Measurements from ENCODE around the gene KRTAP10-1. TPM values are rescaled to one million over a fixed set of nuclear protein-coding genes. Genes with fewer than 3 reads are reported as not detected.
"Not testable (repeated sequence)": the region's sequence is repeated elsewhere in the genome, so short reads cannot be mapped to it uniquely, and the experiment has no call there.

KRTAP10-1 gene
- total and polyA plus RNA-seq, 2 donors from 2014 or later = not detected

- intact Hi-C loops (cut with DNase I) = no loop called here
- FAIRE-seq (no peak), DNase-seq (no peak)
- Histone ChIP-seq H3K9me3 (ENCODE audit: control insufficient read depth in 2 of 3, insufficient read depth in 1 of 3, low read length in 3 of 3) (no peaks in the 10 kb centered on the region), H3K27ac (ENCODE audit: low read depth in 2 of 2, low read length in 2 of 2) (no peak overlapping the region), H3K4me3 (ENCODE audit: low read length in 3 of 3) (no peak overlapping the region), H3K4me1 (ENCODE audit: control insufficient read depth in 2 of 3, insufficient read depth in 2 of 3, low read depth in 1 of 3, low read length in 3 of 3) (no peaks in the 10 kb centered on the region), H3K9ac (ENCODE audit: low read length in 3 of 3) (no peak overlapping the region), H3K36me3 (ENCODE audit: control insufficient read depth in 2 of 3, insufficient read depth in 3 of 3, low read length in 3 of 3) (no peaks in the 10 kb centered on the region), H3K27me3 (ENCODE audit: control insufficient read depth, insufficient read depth, low read length) (no peaks in the 10 kb centered on the region)
- TF ChIP-seq, protein P1, sequence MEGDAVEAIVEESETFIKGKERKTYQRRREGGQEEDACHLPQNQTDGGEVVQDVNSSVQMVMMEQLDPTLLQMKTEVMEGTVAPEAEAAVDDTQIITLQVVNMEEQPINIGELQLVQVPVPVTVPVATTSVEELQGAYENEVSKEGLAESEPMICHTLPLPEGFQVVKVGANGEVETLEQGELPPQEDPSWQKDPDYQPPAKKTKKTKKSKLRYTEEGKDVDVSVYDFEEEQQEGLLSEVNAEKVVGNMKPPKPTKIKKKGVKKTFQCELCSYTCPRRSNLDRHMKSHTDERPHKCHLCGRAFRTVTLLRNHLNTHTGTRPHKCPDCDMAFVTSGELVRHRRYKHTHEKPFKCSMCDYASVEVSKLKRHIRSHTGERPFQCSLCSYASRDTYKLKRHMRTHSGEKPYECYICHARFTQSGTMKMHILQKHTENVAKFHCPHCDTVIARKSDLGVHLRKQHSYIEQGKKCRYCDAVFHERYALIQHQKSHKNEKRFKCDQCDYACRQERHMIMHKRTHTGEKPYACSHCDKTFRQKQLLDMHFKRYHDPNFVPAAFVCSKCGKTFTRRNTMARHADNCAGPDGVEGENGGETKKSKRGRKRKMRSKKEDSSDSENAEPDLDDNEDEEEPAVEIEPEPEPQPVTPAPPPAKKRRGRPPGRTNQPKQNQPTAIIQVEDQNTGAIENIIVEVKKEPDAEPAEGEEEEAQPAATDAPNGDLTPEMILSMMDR (IDR thresholded peaks at IDR 0.05; ENCODE audit: borderline replicate concordance, extremely low read depth, insufficient read depth) = no peak
Measured at GRCh38 chr21:44566403-44566802, 26.4 kb upstream of the KRTAP10-1 start.

GRCh38 chr21:44564886-44565598 is 25.0 kb upstream of the KRTAP10-1 start:
- Histone ChIP-seq H3K36me3 (ENCODE audit: control insufficient read depth in 2 of 3, insufficient read depth in 3 of 3, low read length in 3 of 3) (no peaks in the 10 kb centered on the region), H3K27ac (ENCODE audit: low read depth in 2 of 2, low read length in 2 of 2) (no peak overlapping the region), H3K27me3 (ENCODE audit: control insufficient read depth, insufficient read depth, low read length) (no peaks in the 10 kb centered on the region), H3K9me3 (ENCODE audit: control insufficient read depth in 2 of 3, insufficient read depth in 1 of 3, low read length in 3 of 3) (no peaks in the 10 kb centered on the region), H3K4me1 (ENCODE audit: control insufficient read depth in 2 of 3, insufficient read depth in 2 of 3, low read depth in 1 of 3, low read length in 3 of 3) (no peaks in the 10 kb centered on the region), H3K9ac (ENCODE audit: low read length in 3 of 3) (no peak overlapping the region), H3K4me3 (ENCODE audit: low read length in 3 of 3) (no peak overlapping the region)
- intact Hi-C loops (cut with DNase I) = no loop called here
- TF ChIP-seq, protein P1 (IDR thresholded peaks at IDR 0.05; ENCODE audit: borderline replicate concordance, extremely low read depth, insufficient read depth) = no peak
- FAIRE-seq (no peak), DNase-seq (no peak)

DNA sequence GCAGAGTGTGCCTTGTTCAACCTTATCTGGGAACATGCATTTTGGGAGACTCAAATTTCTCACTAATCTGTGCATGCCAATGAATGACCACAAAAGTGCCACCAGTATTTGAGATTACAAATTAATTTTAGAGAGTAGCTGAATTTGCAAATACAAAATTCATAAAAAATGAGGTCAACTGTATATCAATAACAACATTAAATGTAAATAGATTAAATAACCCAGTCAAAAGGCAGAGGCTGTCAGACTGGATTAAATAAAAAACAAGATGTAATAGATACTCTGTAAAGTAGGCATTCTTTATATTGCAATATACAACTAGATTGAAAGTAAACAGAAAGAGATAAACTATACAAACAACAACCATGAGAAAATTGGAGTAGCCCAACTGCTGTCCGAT is 24.1 kb upstream of the KRTAP10-1 start:
- no peak for DNase-seq
- TF ChIP-seq, protein P1 (IDR thresholded peaks at IDR 0.05; ENCODE audit: borderline replicate concordance, extremely low read depth, insufficient read depth) = no peak
- H3K36me3 ChIP-seq (ENCODE audit: control insufficient read depth in 2 of 3, insufficient read depth in 3 of 3, low read length in 3 of 3) = no peaks in the 10 kb centered on the region
- H3K9me3 ChIP-seq (ENCODE audit: control insufficient read depth in 2 of 3, insufficient read depth in 1 of 3, low read length in 3 of 3) = no peaks in the 10 kb centered on the region
- no peak overlapping the region for H3K9ac ChIP-seq (ENCODE audit: low read length in 3 of 3)
- H3K4me1 ChIP-seq (ENCODE audit: control insufficient read depth in 2 of 3, insufficient read depth in 2 of 3, low read depth in 1 of 3, low read length in 3 of 3) = no peaks in the 10 kb centered on the region
- H3K27ac ChIP-seq (ENCODE audit: low read depth in 2 of 2, low read length in 2 of 2) = no peak overlapping the region
- H3K4me3 ChIP-seq (ENCODE audit: low read length in 3 of 3) = no peak overlapping the region
- intact Hi-C loops (cut with DNase I) = no loop called here
- H3K27me3 ChIP-seq (ENCODE audit: control insufficient read depth, insufficient read depth, low read length) = no peaks in the 10 kb centered on the region
- no peak for FAIRE-seq

DNA sequence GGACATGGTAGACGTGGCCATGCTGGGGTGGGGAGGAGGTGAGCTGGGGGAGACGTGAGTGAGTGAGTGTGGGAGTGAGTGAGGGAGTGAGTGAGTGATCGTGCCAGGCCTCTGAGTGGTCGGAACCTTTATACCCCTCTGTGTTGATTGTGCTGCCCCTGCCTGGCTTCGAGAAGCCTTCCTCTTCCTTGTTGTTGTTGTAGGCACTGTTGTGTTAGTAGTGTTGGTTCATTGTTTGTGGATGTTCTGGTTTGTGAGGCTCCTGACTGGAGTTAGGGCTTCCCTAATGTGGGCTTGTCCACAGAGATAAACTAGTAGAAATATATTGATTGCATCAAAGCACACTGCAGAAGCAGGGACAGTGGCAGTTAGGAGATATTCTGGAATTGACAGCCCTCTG is 18.7 kb upstream of the KRTAP10-1 start, which contains the start of gene KRTAP10-3:
Gene KRTAP10-3 (minus strand): TSS at position 101 of the 400 bp plus-strand sequence. CDS start 80 bp downstream, at position 21.
- Histone ChIP-seq H3K9me3 (ENCODE audit: control insufficient read depth in 2 of 3, insufficient read depth in 1 of 3, low read length in 3 of 3) (no peaks in the 10 kb centered on the region), H3K9ac (ENCODE audit: low read length in 3 of 3) (no peak within 1 kb of the TSS), H3K4me1 (ENCODE audit: control insufficient read depth in 2 of 3, insufficient read depth in 2 of 3, low read depth in 1 of 3, low read length in 3 of 3) (no peaks in the 10 kb centered on the region), H3K27ac (ENCODE audit: low read depth in 2 of 2, low read length in 2 of 2) (no peak within 1 kb of the TSS), H3K4me3 (ENCODE audit: low read length in 3 of 3) (no peak within 1 kb of the TSS), H3K27me3 (ENCODE audit: control insufficient read depth, insufficient read depth, low read length) (no peaks in the 10 kb centered on the region), H3K36me3 (ENCODE audit: control insufficient read depth in 2 of 3, insufficient read depth in 3 of 3, low read length in 3 of 3) (no peaks in the 10 kb centered on the region)
- TF ChIP-seq, protein P1 (IDR thresholded peaks at IDR 0.05; ENCODE audit: borderline replicate concordance, extremely low read depth, insufficient read depth) = no peak
- FAIRE-seq (no peak), DNase-seq (no peak)
- intact Hi-C loops (cut with DNase I) = no loop called here

GRCh38 chr21:44558329-44558675 is 18.3 kb upstream of the KRTAP10-1 start:
- intact Hi-C loops (cut with DNase I) = not testable (repeated sequence)

More at GRCh38 chr21:44558329-44558675, 18.3 kb upstream of the KRTAP10-1 start:
- H3K4me3 ChIP-seq (ENCODE audit: low read length in 3 of 3); H3K9me3 ChIP-seq (ENCODE audit: control insufficient read depth in 2 of 3, insufficient read depth in 1 of 3, low read length in 3 of 3); DNase-seq; H3K4me1 ChIP-seq (ENCODE audit: control insufficient read depth in 2 of 3, insufficient read depth in 2 of 3, low read depth in 1 of 3, low read length in 3 of 3); H3K27me3 ChIP-seq (ENCODE audit: control insufficient read depth, insufficient read depth, low read length); H3K9ac ChIP-seq (ENCODE audit: low read length in 3 of 3); FAIRE-seq; H3K27ac ChIP-seq (ENCODE audit: low read depth in 2 of 2, low read length in 2 of 2); H3K36me3 ChIP-seq (ENCODE audit: control insufficient read depth in 2 of 3, insufficient read depth in 3 of 3, low read length in 3 of 3): not testable (repeated sequence)

Data from kidney (tissue), 14 donors.